GM23248 (cell line): ENCODE measurements around the gene MED9.

Experiments
- EZH2 ChIP-seq: fragments of 200-600 bp; sonication (generic); IDR thresholded peaks from 2 replicates; pipeline ENCODE4 v1.6.1; 2018; ENCODE audit warnings: antibody characterized with exemption, mild to moderate bottlenecking; ENCODE audit not compliant: insufficient read depth, poor library complexity, severe bottlenecking
- EZH2phosphoT487 ChIP-seq: fragments of 200-600 bp; sonication (generic); IDR thresholded peaks from 2 replicates; pipeline ENCODE4 v1.6.1; 2018; ENCODE audit warnings: antibody characterized with exemption, moderate library complexity, mild to moderate bottlenecking, low read depth; ENCODE audit not compliant: insufficient read depth

DNA sequence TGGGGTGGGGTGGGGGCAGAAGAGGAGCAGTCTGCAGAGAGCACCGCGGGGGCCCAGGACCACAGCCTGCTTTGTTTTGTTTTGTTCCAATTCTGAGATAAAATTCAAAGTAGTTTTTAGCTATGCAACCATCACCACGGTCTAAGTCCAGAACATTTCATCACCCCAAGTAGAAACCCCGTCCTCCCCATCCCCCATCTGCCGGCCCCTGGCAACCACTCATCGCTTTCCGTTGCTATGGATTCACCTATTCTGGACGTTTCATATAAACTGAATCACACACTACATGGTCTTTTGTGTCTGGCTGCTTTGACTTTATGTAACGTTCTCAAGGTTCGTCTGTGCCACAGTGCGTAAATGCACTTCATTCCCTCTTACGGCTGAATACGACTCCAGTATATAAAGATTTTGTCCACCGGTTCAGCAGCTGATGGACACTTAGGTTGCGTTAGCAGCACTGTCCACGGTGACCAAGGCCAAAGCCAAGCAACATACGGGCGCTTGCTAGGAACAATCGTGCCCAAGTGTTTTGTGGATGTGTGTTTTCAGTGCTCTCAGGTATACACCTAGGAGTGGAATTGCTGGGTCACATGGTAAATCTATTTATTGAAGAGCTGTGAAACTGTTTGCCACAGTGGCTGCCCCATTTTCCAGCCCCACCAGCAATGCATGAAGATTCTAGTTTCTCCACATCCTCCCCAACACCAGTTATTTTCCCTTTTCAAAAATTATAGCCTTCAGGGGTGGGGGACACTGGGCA lies 47.1 kb downstream of the MED9 start:
- TF ChIP-seq EZH2 = no peak
- TF ChIP-seq EZH2phosphoT487 = no peak
